ENCODE results near the gene TSPY3. TPM values are rescaled to one million over a fixed set of nuclear protein-coding genes. Genes with fewer than 3 reads are reported as not detected.
"Not testable (repeated sequence)": the region's sequence is repeated elsewhere in the genome, so short reads cannot be mapped to it uniquely, and the experiment has no call there.

TSPY3 gene
- not detected in 2 replicates for total RNA-seq

- intact Hi-C loops (cut with micrococcal nuclease) = not testable (repeated sequence)
These were observed at the start of gene TSPY3 for GRCh38 chrY:9398121-9398520. Gene TSPY3, plus strand, starts transcription at chrY:9398421. Its CDS starts 46 bp downstream, at chrY:9398467.

GRCh38 chrY:9357497-9357896, 40.7 kb upstream of the TSPY3 start, which contains the start of gene TSPY8:
Gene TSPY8, plus strand, starts transcription at chrY:9357797. Its CDS starts 46 bp downstream, at chrY:9357843.
- intact Hi-C loops (cut with micrococcal nuclease) = not testable (repeated sequence)

- intact Hi-C loops (cut with micrococcal nuclease) = not testable (repeated sequence)
These were observed 1.7 kb upstream of the TSPY3 start for GRCh38 chrY:9396527-9396926.

Other genes with a start within 250 kb of the TSPY3 start
- gene TSPY4, start 61.0 kb upstream of the TSPY3 start, total RNA-seq = not detected in 2 replicates
- gene TSPY8, start 40.6 kb upstream of the TSPY3 start, total RNA-seq = not detected in 2 replicates
- gene TSPY1, start 68.5 kb downstream of the TSPY3 start, total RNA-seq = not detected in 2 replicates
- gene TSPY9, start 88.8 kb downstream of the TSPY3 start, total RNA-seq = not detected in 2 replicates
- gene TSPY10, start 129.5 kb downstream of the TSPY3 start, total RNA-seq = not detected in 2 replicates